HUES64 (cell line): ENCODE results near the gene SIRT2.
"Not testable (repeated sequence)": the region's sequence is repeated elsewhere in the genome, so short reads cannot be mapped to it uniquely, and the experiment has no call there.

ENCODE experiments used
- H3K27ac ChIP-seq: 2 replicates; pipeline ENCODE4 v1.7.0; 2013; ENCODE audit warnings: low read depth, low read length, inconsistent platforms
- H3K27me3 ChIP-seq: 2 replicates; pipeline ENCODE4 v1.6.1; 2013; ENCODE audit warnings: mild to moderate bottlenecking, low read length; ENCODE audit not compliant: insufficient read depth
- H3K36me3 ChIP-seq: 2 replicates; pipeline ENCODE4 v1.6.1; 2013; ENCODE audit warnings: mild to moderate bottlenecking, low read length; ENCODE audit not compliant: insufficient read depth
- H3K4me1 ChIP-seq: 2 replicates; pipeline ENCODE4 v1.6.1; 2013; ENCODE audit warnings: mild to moderate bottlenecking, low read length, moderate library complexity; ENCODE audit not compliant: insufficient read depth
- H3K4me3 ChIP-seq: 2 replicates; pipeline ENCODE4 v1.5.1; 2013; ENCODE audit warnings: mild to moderate bottlenecking, low read length, moderate library complexity
- H3K9ac ChIP-seq: 2 replicates; pipeline ENCODE4 v1.6.1; 2013; ENCODE audit warnings: mild to moderate bottlenecking, low read depth, low read length
- H3K9me3 ChIP-seq: 2 replicates; pipeline ENCODE4 v1.6.1; 2013; ENCODE audit warnings: low read depth, low read length; ENCODE audit not compliant: insufficient read depth
- WGBS: fragments of 150-250, 120-280 bp; methylation state at CpG from one replicate; pipeline ENCODE4 v1.1.7; 2013; ENCODE audit warnings: missing lambda C conversion rate; 5-methylcytosine and 5-hydroxymethylcytosine counted together

SIRT2 gene

DNA sequence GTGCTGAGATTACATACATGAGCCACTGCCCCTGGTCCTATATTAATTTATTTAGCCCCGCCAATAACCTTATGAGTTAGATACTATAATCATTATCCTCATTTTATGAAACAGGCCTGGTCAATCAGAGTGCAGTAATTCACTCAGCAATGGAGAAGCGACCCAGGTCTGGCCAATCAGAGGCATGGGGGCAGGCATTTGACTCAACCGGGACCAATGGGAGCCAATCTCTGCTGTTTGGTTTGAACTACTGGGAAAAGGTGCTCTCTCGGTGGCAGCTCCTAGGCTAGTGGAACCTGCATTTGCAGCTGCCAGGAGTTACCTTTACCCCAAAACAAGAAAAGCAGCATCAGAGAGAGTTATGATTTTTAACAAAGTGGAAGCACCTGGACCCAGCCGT is 6.6 kb downstream of the SIRT2 start:
- no peaks in the 10 kb centered on the region for H3K9me3 ChIP-seq
- no peak overlapping the region for H3K9ac ChIP-seq
- no peak overlapping the region for H3K4me3 ChIP-seq
- H3K4me1 ChIP-seq, result no peaks in the 10 kb centered on the region
- 92% methylated on average over 5 of the region's 5 CpGs for WGBS
- no peaks in the 10 kb centered on the region for H3K27me3 ChIP-seq
- no peaks in the 10 kb centered on the region for H3K36me3 ChIP-seq
- no peak overlapping the region for H3K27ac ChIP-seq

DNA sequence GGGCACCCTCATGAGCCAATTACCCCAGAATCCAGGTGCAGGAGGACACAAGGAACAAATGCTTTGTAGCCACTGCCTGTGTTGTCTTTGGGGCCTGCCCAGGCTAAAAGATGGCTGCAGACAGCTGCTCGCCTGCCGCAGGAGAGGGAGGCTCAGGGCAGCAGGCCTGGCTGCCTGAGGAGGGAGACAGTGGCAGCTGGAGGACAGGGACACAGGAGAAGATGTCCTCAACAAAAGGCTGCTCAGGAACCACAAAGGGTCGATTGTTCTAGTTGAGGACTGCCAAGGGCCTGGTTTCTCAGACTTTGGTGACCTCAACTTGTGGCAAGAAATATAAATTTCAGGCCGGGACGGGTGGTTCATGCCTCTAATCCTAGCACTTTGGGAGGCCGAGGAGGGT is 7.6 kb downstream of the SIRT2 start:
- Histone ChIP-seq H3K4me3 (no peak overlapping the region), H3K9me3 (no peaks in the 10 kb centered on the region), H3K9ac (no peak overlapping the region), H3K27ac (no peak overlapping the region), H3K27me3 (no peaks in the 10 kb centered on the region), H3K36me3 (no peaks in the 10 kb centered on the region), H3K4me1 (no peaks in the 10 kb centered on the region)
- 91% methylated on average over 6 of the region's 6 CpGs for WGBS

DNA sequence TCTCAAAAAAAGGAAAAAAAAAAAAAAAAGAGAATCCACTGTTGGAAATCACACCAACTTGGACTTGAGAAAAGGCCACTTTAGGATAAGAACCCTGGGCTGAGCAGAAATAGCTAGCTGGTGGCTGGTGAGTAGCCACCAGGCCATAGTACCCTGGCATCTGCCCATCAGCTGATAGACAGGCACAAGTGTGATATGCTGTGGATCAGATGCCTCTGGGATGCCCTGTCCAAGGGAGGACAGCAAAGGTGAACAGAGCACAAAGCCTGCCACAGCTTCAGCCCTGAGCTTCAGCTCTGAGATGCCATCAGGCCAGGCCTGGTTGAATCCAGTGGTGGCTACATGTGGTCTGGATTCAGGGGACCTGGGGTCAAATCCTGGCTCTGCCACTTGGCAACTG is 8.7 kb downstream of the SIRT2 start:
- H3K27me3 ChIP-seq, result no peaks in the 10 kb centered on the region
- H3K9me3 ChIP-seq, result no peaks in the 10 kb centered on the region
- no peak overlapping the region for H3K27ac ChIP-seq
- no peaks in the 10 kb centered on the region for H3K4me1 ChIP-seq
- H3K36me3 ChIP-seq, result no peaks in the 10 kb centered on the region
- H3K9ac ChIP-seq, result no peak overlapping the region
- no peak overlapping the region for H3K4me3 ChIP-seq

DNA sequence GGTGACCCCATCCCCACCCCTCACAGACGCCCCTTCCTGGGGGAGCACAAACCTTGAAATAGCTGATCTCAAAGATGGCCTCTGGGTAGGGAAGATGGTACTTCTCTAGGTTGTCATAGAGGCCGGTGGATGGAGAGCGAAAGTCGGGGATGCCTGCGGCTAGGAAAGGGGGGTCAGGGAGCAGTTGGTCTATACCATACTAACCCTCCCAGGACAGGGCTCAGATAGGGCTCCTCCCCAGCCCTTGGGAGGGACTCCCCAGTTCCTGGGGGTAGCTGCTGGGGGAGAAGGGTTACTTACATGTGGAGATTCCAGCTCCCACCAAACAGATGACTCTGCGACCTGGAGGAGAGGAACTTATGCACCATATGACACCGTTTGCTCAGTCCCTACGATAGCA is 9.6 kb downstream of the SIRT2 start:
- Histone ChIP-seq H3K27me3 (no peaks in the 10 kb centered on the region), H3K9ac (no peak overlapping the region), H3K4me3 (no peak overlapping the region), H3K4me1 (no peaks in the 10 kb centered on the region), H3K36me3 (no peaks in the 10 kb centered on the region), H3K9me3 (no peaks in the 10 kb centered on the region), H3K27ac (no peak overlapping the region)
- 93% methylated on average over 7 of the region's 8 CpGs for WGBS

DNA sequence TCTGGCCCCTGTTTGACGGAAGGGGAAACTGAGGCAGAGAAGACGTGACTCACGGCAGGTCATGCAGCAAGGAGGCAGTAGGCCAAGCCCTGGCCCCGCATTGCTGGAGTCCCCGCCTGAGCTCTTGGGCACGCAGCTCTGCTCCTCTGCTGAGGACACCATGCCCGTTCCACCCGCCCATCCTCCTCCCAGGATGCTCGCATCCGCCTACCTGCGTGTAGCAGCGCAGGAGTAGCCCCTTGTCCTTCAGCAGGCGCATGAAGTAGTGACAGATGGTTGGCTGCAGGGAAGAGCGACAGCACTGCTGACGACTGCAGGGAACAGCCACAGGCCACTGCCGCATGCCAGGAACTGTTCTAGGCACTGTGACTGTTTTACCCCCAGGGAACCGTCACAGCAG is 10.5 kb downstream of the SIRT2 start:
- Histone ChIP-seq H3K27ac (no peak overlapping the region), H3K9ac (no peak overlapping the region), H3K4me3 (no peak overlapping the region), H3K27me3 (no peaks in the 10 kb centered on the region), H3K36me3 (no peaks in the 10 kb centered on the region), H3K9me3 (no peaks in the 10 kb centered on the region), H3K4me1 (no peaks in the 10 kb centered on the region)
- 93% methylated on average over 17 of the region's 17 CpGs for WGBS

DNA sequence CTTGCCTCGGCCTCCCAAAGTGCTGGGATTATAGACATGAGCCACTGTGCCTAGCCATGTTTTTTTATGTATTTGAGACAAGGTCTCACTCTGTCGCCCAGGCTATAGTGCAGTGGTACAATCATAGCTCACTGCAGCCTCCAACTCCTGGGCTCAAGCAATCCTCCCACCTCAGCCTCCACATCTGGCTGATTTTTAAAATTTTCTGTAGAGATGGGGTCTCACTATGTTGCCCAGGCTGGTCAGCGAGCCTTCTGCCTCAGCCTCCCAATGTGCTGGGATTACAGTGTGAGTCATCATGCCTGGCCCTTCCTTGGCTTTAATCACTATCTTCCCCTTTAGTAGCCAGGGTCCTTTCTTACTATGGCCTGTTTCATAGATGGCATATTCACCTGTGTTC is 14.7 kb downstream of the SIRT2 start:
- not testable (repeated sequence) for H3K4me1 ChIP-seq, H3K27me3 ChIP-seq, H3K4me3 ChIP-seq, H3K9me3 ChIP-seq, H3K27ac ChIP-seq, H3K9ac ChIP-seq, H3K36me3 ChIP-seq
- 89% methylated on average over 3 of the region's 3 CpGs for WGBS

DNA sequence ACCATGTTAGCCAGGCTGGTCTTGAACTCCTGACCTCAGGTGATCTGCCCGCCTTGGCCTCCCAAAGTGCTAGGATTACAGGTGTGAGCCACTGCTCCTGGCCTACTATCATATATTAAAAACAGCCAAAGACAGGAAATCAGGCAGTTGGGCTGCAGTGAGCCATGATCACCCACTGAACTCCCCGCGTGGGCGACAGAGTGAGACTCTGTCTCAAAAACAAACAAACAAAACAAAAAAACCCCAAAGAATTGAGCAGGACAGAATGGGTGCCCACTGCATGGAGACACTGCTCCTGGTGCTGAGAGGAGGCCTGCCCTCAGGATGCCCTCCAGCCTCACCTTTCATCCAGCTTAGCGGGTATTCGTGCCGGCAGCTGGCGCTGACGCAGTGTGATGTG is 16.1 kb downstream of the SIRT2 start:
- Histone ChIP-seq H3K27me3 (no peaks in the 10 kb centered on the region), H3K27ac (no peak overlapping the region), H3K4me3 (no peak overlapping the region), H3K4me1 (peaks cover 4% of the 10 kb centered on the region; the same call in 1 of the 2 replicates), H3K9me3 (no peaks in the 10 kb centered on the region), H3K36me3 (no peaks in the 10 kb centered on the region), H3K9ac (no peak overlapping the region)
- 92% methylated on average over 9 of the region's 9 CpGs for WGBS

DNA sequence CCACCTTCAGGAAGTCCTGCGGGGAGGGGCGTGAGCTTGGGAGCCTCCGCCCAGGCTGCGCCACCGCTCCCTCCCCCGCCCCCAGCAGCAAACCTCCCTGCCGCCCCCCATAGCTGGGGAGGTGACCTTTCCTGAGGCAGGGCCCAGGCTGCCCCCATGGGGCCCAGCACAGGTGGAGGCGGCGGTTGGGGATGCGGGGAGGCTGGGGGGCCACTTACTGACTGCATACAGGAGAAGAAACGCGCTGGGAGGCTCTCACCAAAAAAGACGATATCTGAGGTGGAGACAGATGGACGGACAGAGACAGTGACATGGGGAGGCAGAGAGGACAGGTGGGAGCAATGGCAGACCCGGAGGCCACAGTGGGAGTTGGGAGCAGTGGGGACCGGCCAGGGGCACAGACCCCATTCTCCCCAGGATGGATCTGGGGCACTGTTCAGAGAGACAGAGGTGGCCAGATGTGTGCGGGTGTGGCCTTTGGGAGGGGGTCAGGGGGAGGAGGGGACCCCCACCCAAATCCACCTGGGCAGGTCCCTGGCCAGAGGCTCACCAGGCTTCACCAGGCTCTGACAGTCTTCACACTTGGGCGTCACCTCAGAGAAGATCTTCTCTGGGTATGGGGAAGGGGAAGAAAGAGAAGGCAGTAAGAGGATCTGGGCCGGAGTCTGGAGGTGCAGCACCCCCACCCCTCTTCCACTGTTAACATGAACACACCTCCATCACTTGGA is 18.4 kb downstream of the SIRT2 start:
- Histone ChIP-seq H3K27ac (no peak overlapping the region), H3K4me1 (peaks cover 10% of the 10 kb centered on the region; the same call in 1 of the 2 replicates), H3K9me3 (no peaks in the 10 kb centered on the region), H3K9ac (no peak overlapping the region), H3K27me3 (no peaks in the 10 kb centered on the region), H3K4me3 (no peak overlapping the region), H3K36me3 (no peaks in the 10 kb centered on the region)
- WGBS, result 89% methylated on average over 18 of the region's 19 CpGs

DNA sequence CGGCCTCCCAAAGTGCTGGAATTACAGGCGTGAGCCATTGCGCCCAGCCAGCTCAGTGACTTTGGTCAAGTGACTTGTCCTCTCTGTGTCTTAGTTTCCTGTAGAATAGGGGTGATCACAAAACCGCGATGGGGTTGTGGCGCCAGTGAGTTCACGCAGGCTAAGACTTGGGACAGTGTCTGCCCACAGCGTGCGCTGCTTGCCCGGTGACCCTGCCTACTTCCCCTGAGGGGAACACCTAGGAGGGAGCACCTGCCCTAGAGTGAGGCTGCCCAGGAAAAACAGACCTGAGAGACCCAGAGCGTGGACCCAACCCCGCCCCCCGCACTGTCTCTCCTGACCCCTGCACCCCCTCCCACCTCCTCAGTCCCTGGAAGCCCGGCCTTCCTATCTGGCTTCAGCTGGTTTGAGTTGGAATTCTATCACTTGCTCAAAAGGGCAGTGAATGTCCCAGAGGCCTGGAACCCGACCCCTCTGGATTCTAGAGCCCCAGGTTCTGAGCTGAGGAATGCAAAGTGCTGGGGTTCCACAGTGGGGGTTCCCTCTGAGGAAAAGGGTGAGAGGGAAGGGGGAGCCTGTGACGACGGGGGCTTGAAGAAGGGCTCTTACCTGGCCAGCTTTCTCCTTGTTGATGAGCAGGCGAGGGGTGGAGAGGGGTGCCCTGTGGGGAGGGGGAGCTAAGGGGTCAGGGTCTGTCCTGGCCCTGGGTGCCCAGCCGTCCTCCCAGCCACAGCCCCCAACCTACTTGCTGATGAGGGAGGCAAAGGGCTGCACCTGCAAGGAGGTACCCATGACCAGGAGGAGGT is 19.1 kb downstream of the SIRT2 start:
- no peaks in the 10 kb centered on the region for H3K9me3 ChIP-seq

DNA sequence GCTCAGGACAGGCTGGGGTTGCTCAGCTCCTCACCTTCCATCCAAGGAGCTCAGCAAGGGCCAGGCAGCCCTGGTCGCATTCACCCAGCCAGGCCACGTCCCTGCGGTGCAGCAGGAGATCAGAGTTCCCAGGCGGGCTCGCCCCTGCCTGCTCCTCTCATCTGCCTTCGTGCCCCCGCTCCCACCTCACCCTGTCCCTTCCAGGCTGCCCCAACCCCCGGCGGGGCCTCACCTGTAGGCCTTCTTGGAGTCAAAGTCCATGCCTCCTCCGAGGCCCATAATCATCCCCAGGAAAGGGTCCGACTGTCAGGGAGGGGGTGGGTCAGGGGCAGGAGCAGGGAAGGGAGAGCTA is 20.0 kb downstream of the SIRT2 start:
- Histone ChIP-seq H3K9me3 (no peaks in the 10 kb centered on the region), H3K4me1 (peaks cover 10% of the 10 kb centered on the region; the same call in 1 of the 2 replicates), H3K4me3 (no peak overlapping the region), H3K27ac (no peak overlapping the region), H3K9ac (no peak overlapping the region), H3K27me3 (no peaks in the 10 kb centered on the region), H3K36me3 (no peaks in the 10 kb centered on the region)
- WGBS, result 91% methylated on average over 11 of the region's 11 CpGs

More for the DNA sequence above, 19.1 kb downstream of the SIRT2 start:
- Histone ChIP-seq H3K27me3 (no peaks in the 10 kb centered on the region), H3K4me1 (peaks cover 10% of the 10 kb centered on the region; the same call in 1 of the 2 replicates), H3K9ac (no peak overlapping the region), H3K36me3 (no peaks in the 10 kb centered on the region), H3K27ac (no peak overlapping the region), H3K4me3 (no peak overlapping the region)
- 88% methylated on average over 19 of the region's 19 CpGs for WGBS

DNA sequence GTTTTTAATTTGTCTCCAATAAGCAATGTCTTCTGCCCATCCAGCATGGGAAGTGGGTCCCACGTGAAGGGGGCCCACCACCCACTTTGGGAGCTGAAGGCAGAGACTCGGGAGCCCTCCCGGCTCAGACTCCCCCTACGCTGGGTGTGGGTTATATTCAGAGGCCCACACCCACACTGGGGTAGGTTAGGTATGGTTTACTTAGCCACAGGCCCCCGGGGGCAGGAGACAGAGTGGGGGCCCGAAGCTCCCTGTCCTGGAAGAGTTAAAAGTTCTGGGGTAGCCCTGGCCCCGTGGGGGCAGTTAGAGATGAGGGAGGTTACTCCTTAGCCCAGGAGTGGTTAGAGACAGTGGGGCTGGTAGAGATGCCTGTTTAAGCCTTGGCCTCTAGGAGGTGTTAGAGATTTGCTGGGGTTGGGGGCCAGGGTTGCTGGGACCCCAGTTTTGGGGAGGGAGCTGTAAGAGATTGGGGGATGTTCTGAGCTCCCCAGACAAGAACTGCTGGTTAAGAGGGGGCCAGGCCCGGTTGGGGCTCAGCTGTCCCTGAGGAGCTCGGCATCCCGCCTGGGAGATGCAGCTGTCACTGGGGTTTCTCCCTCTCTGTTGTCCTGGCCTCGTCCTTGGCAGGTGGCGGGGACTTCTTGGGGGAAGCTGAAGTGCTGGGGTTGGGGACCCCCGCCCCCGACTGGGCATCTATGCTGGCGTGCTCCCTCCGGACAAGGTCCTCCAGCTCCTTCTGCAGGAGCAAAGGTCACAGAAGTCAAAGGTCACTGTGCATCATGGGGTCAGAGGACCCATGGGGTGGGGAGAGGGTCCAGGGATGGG is 20.6 kb downstream of the SIRT2 start:
- no peak overlapping the region for H3K9ac ChIP-seq

More for the DNA sequence above, 20.6 kb downstream of the SIRT2 start:
- Histone ChIP-seq H3K36me3 (no peaks in the 10 kb centered on the region), H3K27me3 (no peaks in the 10 kb centered on the region), H3K4me1 (peaks cover 10% of the 10 kb centered on the region; the same call in 1 of the 2 replicates), H3K9me3 (no peaks in the 10 kb centered on the region), H3K4me3 (no peak overlapping the region), H3K27ac (no peak overlapping the region)
- 92% methylated on average over 16 of the region's 16 CpGs for WGBS
